C1 segment of cervical spinal cord (tissue), 14 donors: ENCODE results near the gene MINDY2.
A peak's percentile ranks its signal among the peaks of the same experiment; 100 is the strongest.
"Not testable (repeated sequence)": the region's sequence is repeated elsewhere in the genome, so short reads cannot be mapped to it uniquely, and the experiment has no call there.

ENCODE experiments used
- DNase-seq, 14 donors: peaks; one replicate each; lab custom pipeline; 2025; lab: John Stamatoyannopoulos, UW

MINDY2 gene

DNA sequence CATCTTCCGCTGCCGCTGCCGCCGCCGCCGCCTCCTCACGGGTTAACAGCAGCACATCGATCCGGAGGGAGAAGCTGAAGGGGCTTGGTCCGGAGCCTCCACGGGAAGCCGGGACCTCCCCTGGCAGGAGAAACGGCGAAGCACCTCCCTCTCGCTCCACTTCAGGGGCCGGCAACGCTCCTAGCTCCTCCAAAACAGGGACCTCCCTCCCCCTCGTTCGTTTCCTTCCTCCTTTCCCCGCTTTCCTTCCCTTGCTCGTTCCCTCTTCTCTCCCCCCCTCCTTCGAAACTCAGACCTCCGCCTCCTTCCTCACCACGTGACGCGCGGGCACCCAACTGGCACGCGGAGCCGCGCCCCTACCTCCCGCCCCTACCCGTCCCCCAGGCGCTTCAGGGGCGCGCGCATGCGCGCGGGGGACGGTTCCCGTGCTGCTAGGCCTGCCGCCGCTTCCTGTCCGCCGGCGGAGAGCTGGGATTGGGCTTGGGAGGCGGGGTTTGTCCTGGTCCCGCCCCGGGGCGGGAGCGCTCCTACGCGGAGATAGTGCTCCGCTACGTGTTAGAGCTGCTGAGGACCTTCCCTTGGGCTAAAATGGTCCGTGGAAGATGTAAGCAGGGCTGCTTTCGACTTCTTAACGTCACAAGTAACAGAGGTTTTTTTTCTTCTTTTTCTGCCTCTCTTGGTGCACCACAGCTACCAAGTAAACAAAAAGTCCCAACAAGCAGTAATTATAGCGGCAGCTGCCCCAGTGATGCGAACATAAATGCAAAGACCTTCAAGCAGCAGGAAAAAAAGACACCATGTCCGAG is 21.4 kb upstream of the MINDY2 start, which contains the start of gene ADAM10:
Gene ADAM10 (minus strand): TSS at position 176 of the 806 bp plus-strand sequence. CDS start 173 bp downstream, at position 3.
- peak; percentile 95 to 100 (median 99) for DNase-seq

DNA sequence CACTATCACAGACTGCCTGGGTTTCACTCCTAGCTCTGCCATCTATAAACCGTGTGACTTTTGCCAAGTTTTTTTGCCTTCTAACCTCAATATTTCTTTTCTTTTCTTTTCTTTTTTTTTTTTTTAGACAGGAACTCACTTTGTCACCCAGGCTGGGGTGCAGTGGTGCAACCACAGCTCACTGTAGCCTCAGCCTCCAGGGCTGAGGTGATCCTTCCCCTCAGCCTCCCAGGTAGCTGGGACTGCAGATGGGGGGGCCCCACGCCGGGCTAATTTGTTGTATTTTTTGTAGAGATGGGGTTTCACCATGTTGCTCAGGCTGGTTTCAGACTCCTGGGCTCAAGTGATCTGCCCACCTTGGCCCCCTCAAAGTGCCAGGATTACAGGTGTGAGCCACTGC is 18.4 kb upstream of the MINDY2 start:
- no peak for DNase-seq

DNA sequence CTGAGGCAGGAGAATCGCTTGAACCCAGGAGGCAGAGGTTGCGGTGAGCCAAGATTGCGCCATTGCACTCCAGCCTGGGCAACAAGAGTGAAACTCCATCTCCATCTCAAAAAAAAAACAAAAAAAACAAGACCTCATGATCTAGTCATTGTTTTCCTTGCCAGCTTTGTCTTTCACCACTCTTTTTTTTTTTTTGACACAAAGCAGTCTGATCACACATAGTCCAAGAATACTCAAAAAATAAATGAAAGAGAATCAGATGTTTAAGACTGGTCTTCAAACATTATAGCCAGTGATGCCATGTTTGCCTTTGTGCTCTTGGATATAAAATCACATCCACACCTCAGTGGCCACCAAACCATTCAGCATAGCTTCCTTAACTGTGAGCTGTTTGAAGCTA is 15.8 kb upstream of the MINDY2 start:
- DNase-seq = no peak

DNA sequence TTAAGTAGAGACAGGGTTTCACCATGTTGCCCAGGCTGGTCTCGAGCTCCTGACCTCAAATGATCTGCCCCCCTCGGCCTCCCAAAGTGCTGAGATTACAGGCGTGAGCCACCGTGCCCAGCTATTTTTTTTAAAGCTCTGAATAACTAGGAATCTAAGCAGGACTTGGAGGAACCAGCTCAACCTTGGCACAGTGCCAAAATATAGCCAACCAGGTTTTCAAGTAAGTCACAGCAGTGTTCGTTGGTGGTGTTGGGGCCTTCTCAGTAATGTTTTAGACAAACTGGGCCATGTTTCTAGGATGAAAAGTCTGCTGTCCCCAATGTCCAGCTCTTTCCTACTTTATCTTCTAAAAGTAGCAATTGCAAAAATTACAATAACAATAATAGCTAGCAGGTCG is 15.1 kb upstream of the MINDY2 start:
- peak in 1 of 14 donors; percentile 23 for DNase-seq

GRCh38 chr15:58758141-58758540 is 13.0 kb upstream of the MINDY2 start:
- peak in 2 of 14 donors; percentile 9 to 21 for DNase-seq

DNA sequence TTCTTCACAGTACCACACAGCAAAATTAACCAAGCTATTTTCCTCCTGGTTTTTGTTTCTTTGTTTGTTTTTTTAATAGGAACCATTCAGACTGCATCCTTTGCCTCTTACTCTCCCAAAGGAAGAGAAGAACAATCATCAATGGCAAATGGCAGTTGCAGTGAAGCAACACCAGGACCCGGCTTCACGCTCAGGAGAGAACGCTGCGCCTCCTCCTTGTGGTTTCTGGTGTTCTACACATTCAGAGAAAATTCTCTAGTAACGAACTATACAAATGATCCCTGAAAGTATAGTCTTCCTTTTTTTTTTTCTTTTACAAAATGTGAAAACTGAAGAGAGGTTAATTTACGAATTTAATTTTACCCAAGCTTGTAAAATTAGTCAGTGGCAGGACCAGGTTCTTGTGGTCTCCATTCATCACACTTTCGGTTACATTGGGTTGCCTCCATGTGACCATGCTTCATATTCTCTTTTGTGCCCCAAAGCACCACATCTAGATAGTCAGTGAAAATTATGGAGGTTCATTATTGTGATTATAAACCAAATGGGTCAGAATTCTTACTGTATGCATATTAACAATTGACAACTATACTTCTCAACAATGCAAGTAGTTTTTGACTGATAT is 10.6 kb upstream of the MINDY2 start:
- DNase-seq = no peak

DNA sequence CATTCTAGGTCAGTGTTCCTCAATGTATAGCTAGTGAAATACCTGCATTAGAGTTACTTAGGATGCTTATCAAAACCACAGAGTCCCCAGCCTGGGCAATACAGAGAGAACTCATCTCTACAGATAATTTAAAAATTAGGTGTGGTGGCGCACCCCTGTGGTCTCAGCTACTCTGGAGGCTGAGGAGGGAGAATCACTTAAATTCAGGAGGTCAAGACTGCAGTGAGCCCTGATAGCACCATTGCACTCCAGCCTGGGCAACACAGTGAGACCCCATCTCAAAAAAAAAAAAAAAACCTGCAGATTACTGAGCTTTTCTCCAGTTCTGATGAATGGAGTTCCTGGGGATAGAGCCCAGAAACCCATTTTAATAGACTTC is 10.1 kb upstream of the MINDY2 start:
- DNase-seq = no peak

DNA sequence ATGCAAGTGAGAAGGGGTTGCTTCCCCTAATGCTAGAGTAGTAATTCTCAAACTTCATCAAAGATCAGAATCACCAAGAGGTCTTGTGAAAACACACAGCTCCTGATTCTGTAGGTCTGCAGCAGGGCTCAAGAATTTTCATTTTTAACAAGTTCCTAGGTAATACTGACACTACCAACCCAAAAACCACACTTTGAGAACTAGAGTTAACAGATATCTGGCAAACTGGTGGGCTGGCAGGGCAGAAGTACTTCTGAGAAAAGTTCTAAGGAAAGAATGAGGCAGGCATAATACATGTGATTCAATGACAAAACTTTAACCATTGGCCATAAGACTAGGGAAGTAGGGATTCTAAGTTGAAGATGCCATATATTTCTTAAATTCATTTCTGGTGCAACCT is 8.8 kb upstream of the MINDY2 start:
- DNase-seq = no peak

GRCh38 chr15:58762731-58763130 is 8.4 kb upstream of the MINDY2 start:
- DNase-seq = peak in 1 of 14 donors; percentile 95

GRCh38 chr15:58764468-58764867 is 6.6 kb upstream of the MINDY2 start:
- DNase-seq = no peak

- DNase-seq = no peak
Observed at GRCh38 chr15:58766290-58766689, 4.8 kb upstream of the MINDY2 start.

DNA sequence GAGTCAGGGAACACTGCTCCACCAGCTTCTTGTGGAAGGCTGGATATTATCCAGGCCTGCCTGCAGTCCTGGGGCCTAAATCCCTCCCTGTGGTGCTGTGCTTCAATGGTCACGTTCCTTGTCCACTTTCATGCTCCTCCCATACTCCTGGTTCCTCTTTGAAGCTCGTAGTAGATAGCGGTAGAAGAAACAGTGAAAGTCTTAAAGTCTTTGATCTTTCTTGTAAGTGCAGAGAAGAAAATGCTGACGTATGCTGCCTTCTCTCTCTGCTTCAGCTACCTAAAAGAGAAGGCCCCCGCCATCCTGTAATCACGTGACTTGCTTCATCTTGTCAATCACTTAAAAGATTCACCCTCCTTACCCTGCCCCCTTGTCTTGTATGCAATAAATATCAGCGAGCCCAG is 2.5 kb upstream of the MINDY2 start:
- DNase-seq = not testable (repeated sequence)

GRCh38 chr15:58770519-58770856 is 614 bp upstream of the MINDY2 start:
- no peak for DNase-seq

DNA sequence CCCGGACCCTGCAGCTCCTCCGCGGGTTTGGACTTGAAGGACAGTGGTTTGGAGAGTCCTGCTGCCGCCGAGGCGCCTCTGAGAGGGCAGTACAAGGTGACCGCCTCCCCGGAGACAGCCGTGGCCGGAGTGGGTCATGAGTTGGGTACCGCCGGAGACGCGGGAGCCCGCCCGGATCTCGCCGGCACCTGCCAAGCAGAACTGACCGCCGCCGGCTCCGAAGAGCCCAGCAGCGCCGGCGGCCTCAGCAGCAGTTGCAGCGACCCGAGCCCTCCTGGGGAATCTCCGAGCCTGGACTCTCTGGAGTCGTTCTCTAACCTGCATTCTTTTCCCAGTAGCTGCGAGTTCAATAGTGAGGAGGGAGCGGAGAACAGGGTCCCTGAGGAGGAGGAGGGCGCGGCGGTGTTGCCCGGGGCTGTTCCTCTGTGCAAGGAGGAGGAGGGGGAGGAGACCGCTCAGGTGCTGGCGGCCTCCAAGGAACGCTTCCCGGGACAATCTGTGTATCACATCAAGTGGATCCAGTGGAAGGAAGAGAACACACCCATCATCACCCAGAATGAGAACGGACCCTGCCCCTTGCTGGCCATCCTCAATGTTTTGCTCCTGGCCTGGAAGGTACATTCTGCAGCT is 634 bp downstream of the MINDY2 start:
- DNase-seq = peak in 13 of 14 donors; percentile 27 to 81 (median 72)

GRCh38 chr15:58773024-58773423 is 1.9 kb downstream of the MINDY2 start:
- DNase-seq = no peak

- no peak for DNase-seq
Observed at GRCh38 chr15:58775402-58775801, 4.3 kb downstream of the MINDY2 start.

DNA sequence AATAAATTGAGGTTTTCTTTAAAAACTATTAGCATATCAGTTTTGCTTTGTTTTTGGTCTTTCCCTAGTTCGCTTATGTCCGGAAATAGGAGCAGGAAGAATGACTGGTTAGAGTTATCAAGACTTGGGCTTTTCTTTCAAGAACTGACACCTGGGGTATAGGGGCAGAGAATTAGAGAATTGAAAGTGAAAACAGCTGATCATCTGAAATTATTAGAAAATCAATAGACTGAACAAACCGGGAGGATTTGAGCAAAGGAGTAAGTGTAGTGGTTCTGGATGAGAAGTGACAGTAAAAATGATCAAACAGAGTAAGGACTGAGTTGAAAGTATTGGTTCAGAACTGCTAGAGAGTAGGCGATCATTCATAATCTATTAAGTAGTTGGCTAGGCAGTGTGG is 6.0 kb downstream of the MINDY2 start:
- no peak for DNase-seq

GRCh38 chr15:58779554-58779953 is 8.5 kb downstream of the MINDY2 start:
- DNase-seq = no peak

DNA sequence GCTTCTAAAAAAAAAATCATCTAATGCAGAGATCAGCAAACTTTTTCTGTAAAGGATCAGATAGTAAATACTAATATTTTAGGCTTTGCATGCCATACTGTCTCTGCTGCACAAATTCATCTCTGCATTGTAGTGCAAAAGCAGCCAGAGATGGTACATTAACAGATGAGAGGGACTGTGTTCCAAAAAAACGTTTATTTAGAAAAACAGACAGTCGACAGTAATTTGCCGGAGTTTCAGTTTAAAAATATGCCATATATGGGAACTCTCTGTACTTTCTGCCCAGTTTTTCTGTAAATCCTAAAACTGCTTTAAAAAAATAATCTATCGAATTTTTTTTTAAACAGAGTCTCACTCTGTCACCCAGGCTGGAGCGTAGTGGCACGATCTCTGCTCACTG is 14.3 kb downstream of the MINDY2 start:
- no peak for DNase-seq

DNA sequence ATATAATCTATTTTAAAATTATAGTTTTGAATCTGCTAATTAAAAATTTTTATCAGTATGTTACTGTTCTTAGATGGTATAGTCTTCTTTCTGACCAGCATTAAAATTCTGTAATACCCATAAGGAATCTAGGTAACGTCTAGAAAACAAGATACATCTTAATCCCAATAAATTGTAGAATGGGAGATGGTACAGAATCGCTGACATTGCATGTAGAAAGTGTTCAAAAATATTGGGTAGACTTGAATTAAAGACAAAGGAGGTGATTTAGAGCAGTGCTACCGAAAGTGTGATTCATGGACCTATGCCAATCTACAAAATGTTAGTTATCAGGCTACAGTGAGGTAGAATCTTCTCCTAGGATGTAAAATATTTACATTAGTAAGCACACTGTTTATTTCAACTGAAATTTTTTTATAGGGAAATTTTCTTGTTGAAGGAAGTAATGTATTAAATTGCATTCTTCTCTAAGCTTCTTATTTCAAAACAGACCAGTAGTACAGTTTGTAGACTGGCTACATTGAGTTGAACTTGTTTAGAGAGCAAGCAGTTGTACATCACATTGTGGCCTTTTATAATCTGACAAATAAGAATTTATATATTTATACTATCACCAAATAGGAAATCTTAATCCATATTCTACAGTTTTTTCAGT is 17.1 kb downstream of the MINDY2 start:
- no peak for DNase-seq

DNA sequence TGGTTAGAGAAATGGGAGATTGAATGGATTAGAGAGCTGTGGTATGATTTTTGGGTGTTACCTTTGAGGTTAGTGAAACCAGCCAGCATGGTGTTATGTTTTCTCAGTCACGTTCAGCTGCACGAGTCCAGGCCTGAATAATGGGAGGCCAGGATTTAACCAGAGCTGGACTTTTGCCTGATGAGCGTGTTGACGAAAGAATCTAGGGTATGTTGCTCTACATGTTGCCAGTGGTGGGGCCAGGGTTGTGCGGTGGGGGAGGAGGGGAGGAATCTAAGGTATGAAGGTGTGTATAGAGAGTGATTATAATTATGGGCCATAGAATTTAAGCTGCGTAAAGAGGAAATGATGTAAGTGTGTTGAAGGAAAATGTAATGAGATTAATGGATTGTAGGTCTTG is 22.8 kb downstream of the MINDY2 start:
- DNase-seq = no peak

DNA sequence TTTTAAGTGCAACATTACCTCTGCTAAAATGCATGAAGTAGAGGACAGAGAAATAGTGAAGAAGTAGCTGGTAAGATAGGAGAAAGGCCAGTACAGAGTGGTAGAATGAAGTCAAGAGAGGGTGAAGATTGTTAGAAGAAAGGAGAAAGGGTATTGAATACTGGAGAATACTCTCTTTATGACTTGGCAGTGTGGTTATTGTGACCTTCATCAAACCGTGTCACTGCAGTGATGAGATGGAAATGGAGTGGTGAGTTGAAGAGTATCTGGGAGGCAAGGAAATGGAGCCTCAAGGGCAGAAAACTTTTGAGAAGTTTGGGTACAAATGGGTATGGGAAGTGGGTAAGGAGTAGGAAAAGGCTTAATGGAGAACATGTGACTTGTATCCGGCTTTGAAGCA is 24.7 kb downstream of the MINDY2 start:
- no peak for DNase-seq
